GM19463 (cell line): ENCODE measurements around the gene UBL7.

Experiments
- ATAC-seq: cut with Tn5 transposase; IDR thresholded peaks from one replicate; pipeline ENCODE4 v1.9.1; 2021; ENCODE audit warnings: mild to moderate bottlenecking, moderate library complexity; ENCODE audit not compliant: unreplicated experiment

UBL7 gene

GRCh38 chr15:74425630-74426029 lies 35.3 kb downstream of the UBL7 start:
- ATAC-seq = no peak

GRCh38 chr15:74424901-74425528 lies 35.9 kb downstream of the UBL7 start:
- ATAC-seq = no peak

- no peak for ATAC-seq
Observed at GRCh38 chr15:74423431-74424257, 37.3 kb downstream of the UBL7 start.

- ATAC-seq = no peak
Observed at GRCh38 chr15:74422652-74423430, 38.1 kb downstream of the UBL7 start.

- no peak for ATAC-seq
Observed at GRCh38 chr15:74422265-74422651, 38.7 kb downstream of the UBL7 start.

GRCh38 chr15:74421302-74422245 lies 39.4 kb downstream of the UBL7 start:
- ATAC-seq = no peak

- no peak for ATAC-seq
Observed at GRCh38 chr15:74420193-74420905, 40.6 kb downstream of the UBL7 start.

GRCh38 chr15:74419432-74419831 lies 41.5 kb downstream of the UBL7 start:
- no peak for ATAC-seq

GRCh38 chr15:74418575-74419338 lies 42.2 kb downstream of the UBL7 start:
- no peak for ATAC-seq

GRCh38 chr15:74417670-74418069 lies 43.3 kb downstream of the UBL7 start:
- ATAC-seq = no peak

- ATAC-seq = no peak
Observed at GRCh38 chr15:74417225-74417624, 43.7 kb downstream of the UBL7 start.

- no peak for ATAC-seq
Observed at GRCh38 chr15:74415966-74416916, 44.7 kb downstream of the UBL7 start.

GRCh38 chr15:74414603-74415338 lies 46.2 kb downstream of the UBL7 start:
- ATAC-seq = no peak

- no peak for ATAC-seq
Observed at GRCh38 chr15:74414081-74414580, 46.8 kb downstream of the UBL7 start.

GRCh38 chr15:74413350-74414080 lies 47.4 kb downstream of the UBL7 start:
- ATAC-seq = no peak

GRCh38 chr15:74412159-74412558 lies 48.8 kb downstream of the UBL7 start:
- no peak for ATAC-seq

GRCh38 chr15:74411686-74412085 lies 49.3 kb downstream of the UBL7 start:
- ATAC-seq = no peak
